Sigmoid colon (tissue), 7 donors: ENCODE results near the gene PRRT4. TPM values are rescaled to one million over a fixed set of nuclear protein-coding genes. Genes with fewer than 3 reads are reported as not detected.

ENCODE experiments used
- DNase-seq: peaks from one replicate; pipeline ENCODE4 v3.0.0-alpha.2; 2019
- H3K27ac ChIP-seq, 4 donors: fragments of 200-600 bp; sonication (generic); one replicate each; pipeline ENCODE4 v1.5.1; 2016 to 2019; ENCODE audit warnings: mild to moderate bottlenecking in 1 of 4
- H3K27me3 ChIP-seq, 3 donors: fragments of 200-600 bp; sonication (generic); one replicate each; pipeline ENCODE4 v1.5.1; 2019; ENCODE audit warnings: mild to moderate bottlenecking in 1 of 3
- H3K36me3 ChIP-seq, 4 donors: fragments of 200-600 bp; sonication (generic); one replicate each; pipeline ENCODE4 v1.5.1; 2016 to 2019
- H3K4me1 ChIP-seq, 4 donors: fragments of 200-600 bp; sonication (generic); one replicate each; pipeline ENCODE4 v1.5.1; 2017 to 2019
- H3K4me3 ChIP-seq, 4 donors: fragments of 200-600 bp; sonication (generic); one replicate each; pipeline ENCODE4 v1.5.1; 2017 to 2019; ENCODE audit warnings: mild to moderate bottlenecking in 2 of 4, moderate library complexity in 1 of 4
- H3K9me3 ChIP-seq, 4 donors: fragments of 200-600 bp in 3 of 4; sonication (generic) in 3 of 4; one replicate each; pipeline versions ENCODE4 v1.5.1 to v1.6.1; 2013 to 2019
- CTCF ChIP-seq, 4 experiments: fragments of 450-650 bp in 3 of 4; fragments of 200-600 bp in 1 of 4; IDR thresholded peaks; one replicate each; pipeline ENCODE4 v1.5.1; 2016 to 2019; ENCODE audit warnings: antibody characterized with exemption in 4 of 4, mild to moderate bottlenecking in 3 of 4, moderate library complexity in 2 of 4
- EP300 ChIP-seq, 4 donors: sonication (generic); formaldehyde crosslinking; IDR thresholded peaks; one replicate each; pipeline ENCODE4 v1.6.1; 2017; ENCODE audit warnings: antibody characterized with exemption in 4 of 4
- POLR2A ChIP-seq, 2 donors: fragments of 450-650 bp; IDR thresholded peaks; one replicate each; pipeline ENCODE4 v1.6.1; 2016; ENCODE audit warnings: antibody characterized with exemption in 2 of 2, mild to moderate bottlenecking in 2 of 2, moderate library complexity in 2 of 2
- POLR2AphosphoS5 ChIP-seq, 4 donors: sonication (generic); formaldehyde crosslinking; IDR thresholded peaks; one replicate each; pipeline ENCODE4 v1.6.1; 2017; ENCODE audit warnings: antibody characterized with exemption in 4 of 4
- WGBS, 2 donors: extraction: QIAGEN DNeasy Blood & Tissue Kit; methylation state at CpG; one replicate each; pipeline ENCODE4 v1.1.7; 2013; 5-methylcytosine and 5-hydroxymethylcytosine counted together
- intact Hi-C: fragments of 100-400 bp; cut with DNase I; formaldehyde crosslinking; loops from one replicate; pipeline ENCODE4 v1.15.1; 2023
- polyA plus RNA-seq, 3 donors: library from polyadenylated mRNA; stranded (reverse); fragments of 200-250 nt; gene quantifications; one replicate each; pipeline ENCODE4 v1.2.3, GENCODE V29; 2013
- small RNA-seq, 3 donors: library from RNA; depleted of rRNA; stranded (forward); fragments of <200 nt; gene quantifications; one replicate each; pipeline ENCODE3, GENCODE V24; 2016
- total RNA-seq, 4 donors: library from RNA; depleted of rRNA; stranded (reverse); fragments of >200 nt; gene quantifications; one replicate each; pipeline ENCODE4 v1.1.0, GENCODE V29; 2016
- donor health status: healthy with polysubstance abuse.
- donor health status: Bipolar disorder and iron deficiency.
- donor health status: healthy.

Gene PRRT4
- total and polyA plus RNA-seq, 7 donors = 0.27 to 1.1 (median 0.83) TPM; not detected in 2

GRCh38 chr7:128302139-128302538, 59.4 kb downstream of the PRRT4 start:
- Histone ChIP-seq H3K4me1 (no peaks in the 10 kb centered on the region), H3K27ac (no peak overlapping the region), H3K27me3 (no peaks in the 10 kb centered on the region), H3K9me3 (no peaks in the 10 kb centered on the region), H3K4me3 (no peak overlapping the region), H3K36me3 (peaks cover 0 to 44% (median 3%) of the 10 kb centered on the region in 4 donors)
- intact Hi-C loops = no loop called here
- 69 to 82% methylated on average over 10 of the region's 10 CpGs for WGBS, 2 donors
- TF ChIP-seq CTCF (IDR thresholded peaks at IDR 0.05) (no peak), POLR2AphosphoS5 (IDR thresholded peaks at IDR 0.05) (no peak), EP300 (IDR thresholded peaks at IDR 0.05) (no peak), POLR2A (IDR thresholded peaks at IDR 0.05) (no peak)
- DNase-seq = no peak

Small RNAs within 50 kb of the gene (small RNA-seq; reads per million reads assigned to genes)
- 0 reads per million in 3 donors for gene RNU7-27P

Other genes starting within 250 kb of the PRRT4 start
- gene LEP, start 120.4 kb downstream of the PRRT4 start, total RNA-seq = 1 to 10 TPM in 1 of 4 donors, under 1 TPM in 2, not detected in 1; 0.16 to 1.4 (median 0.27) TPM
- gene LEP, start 120.4 kb downstream of the PRRT4 start, polyA plus RNA-seq = 1 to 10 TPM in 1 of 3 donors, not detected in 2; 5.4 TPM
- 10 to 100 TPM; 12.1 to 36.3 (median 17.4) TPM for gene RBM28, start 17.8 kb downstream of the PRRT4 start, total RNA-seq
- gene RBM28, start 17.8 kb downstream of the PRRT4 start, polyA plus RNA-seq = 10 to 100 TPM in 1 of 3 donors, 1 to 10 TPM in 2; 6.6 to 16.7 (median 8.6) TPM
- 10 to 100 TPM; 23.5 to 36.3 (median 28.7) TPM for gene IMPDH1, start 48.3 kb upstream of the PRRT4 start, total RNA-seq
- 10 to 100 TPM; 16.6 to 39.7 (median 16.8) TPM for gene IMPDH1, start 48.3 kb upstream of the PRRT4 start, polyA plus RNA-seq
- 10 to 100 TPM; 10.2 to 12.8 (median 11.3) TPM for gene HILPDA, start 94.2 kb upstream of the PRRT4 start, total RNA-seq
- 10 to 100 TPM in 1 of 3 donors, 1 to 10 TPM in 2; 3.6 to 12.7 (median 3.7) TPM for gene HILPDA, start 94.2 kb upstream of the PRRT4 start, polyA plus RNA-seq
- gene METTL2B, start 115.1 kb upstream of the PRRT4 start, total RNA-seq = 10 to 100 TPM; 18.1 to 23.2 (median 20.8) TPM
- 10 to 100 TPM in 2 of 3 donors, 1 to 10 TPM in 1; 9.6 to 17.2 (median 12.0) TPM for gene METTL2B, start 115.1 kb upstream of the PRRT4 start, polyA plus RNA-seq